HG02840 (cell line): ENCODE data around the gene NPIPB6.
"Not testable (repeated sequence)": the region's sequence is repeated elsewhere in the genome, so short reads cannot be mapped to it uniquely, and the experiment has no call there.

Experiments
- ATAC-seq: cut with Tn5 transposase; IDR thresholded peaks from one replicate; pipeline ENCODE4 v1.9.1; 2021; ENCODE audit warnings: mild to moderate bottlenecking, moderate library complexity, moderate number of reproducible peaks; ENCODE audit not compliant: unreplicated experiment, low FRiP score

NPIPB6 gene

DNA sequence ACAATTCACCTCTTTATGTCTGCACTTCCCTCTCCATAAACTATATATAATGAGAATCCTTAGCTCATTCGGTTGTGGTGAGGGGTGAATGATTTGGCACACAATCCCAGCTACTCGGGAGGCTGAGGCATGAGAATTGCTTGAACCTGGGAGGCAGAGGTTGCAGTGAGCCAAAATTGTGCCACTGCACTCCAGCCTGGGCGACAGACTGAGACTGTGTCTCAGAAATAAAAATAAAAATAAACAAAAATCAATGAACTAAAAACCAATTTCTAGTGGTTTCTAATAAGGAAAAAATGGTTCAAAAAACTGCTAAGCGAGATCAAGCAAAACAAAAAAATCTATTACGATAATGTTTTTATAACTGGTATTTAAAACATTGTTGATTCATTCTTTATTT, at the start of gene NPIPB6:
Gene NPIPB6, minus strand, starts transcription at position 101 of the 400 bp plus-strand sequence. CDS start 686 bp downstream, outside the sequence.
- not testable (repeated sequence) for ATAC-seq

DNA sequence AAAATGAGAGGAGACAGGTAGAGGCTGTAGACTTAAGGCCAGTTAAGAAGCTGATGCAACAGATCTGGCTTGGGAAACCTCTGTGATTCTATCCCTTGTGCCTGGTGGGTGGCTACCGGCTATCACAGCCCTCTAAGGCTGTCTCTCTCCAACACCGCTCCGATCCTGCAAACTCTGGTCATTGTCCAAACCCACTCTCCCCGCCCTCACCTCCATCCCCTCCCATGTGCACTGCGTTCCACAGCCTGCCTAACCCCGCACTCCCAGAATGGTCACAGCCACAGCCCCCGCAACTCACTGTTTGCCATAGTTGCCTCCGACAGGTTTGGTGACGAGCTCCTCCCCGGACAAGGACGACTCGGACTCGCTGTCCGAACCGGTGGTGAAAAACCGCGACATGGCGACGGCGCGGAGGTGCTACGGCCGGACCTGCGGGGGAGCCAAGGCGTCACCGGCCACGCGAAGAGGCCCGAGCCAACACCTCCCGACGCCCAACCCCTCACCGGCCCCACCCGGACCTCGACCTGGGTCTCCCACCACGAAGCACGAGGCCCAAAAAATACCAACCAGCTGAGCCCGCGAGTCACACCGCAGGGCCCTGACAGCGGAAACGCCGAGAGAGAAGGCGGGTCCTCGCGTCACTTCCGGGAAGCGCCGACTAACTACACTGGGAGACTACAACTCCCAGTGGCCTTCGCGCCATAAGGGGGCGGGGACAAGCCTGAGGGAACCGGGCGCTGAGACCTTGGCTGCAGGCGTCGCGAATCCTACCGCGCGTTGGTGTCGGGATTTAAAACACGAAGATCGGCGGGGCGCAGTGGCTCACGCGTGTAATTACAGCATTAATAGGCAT, 40.1 kb upstream of the NPIPB6 start, which contains the start of gene EIF3CL:
Gene EIF3CL, minus strand, starts transcription at position 622 of the 853 bp plus-strand sequence. Its CDS starts 223 bp downstream, at position 399.
- ATAC-seq: peak; percentile 92

GRCh38 chr16:28392054-28392453, 28.7 kb upstream of the NPIPB6 start:
- not testable (repeated sequence) for ATAC-seq

DNA sequence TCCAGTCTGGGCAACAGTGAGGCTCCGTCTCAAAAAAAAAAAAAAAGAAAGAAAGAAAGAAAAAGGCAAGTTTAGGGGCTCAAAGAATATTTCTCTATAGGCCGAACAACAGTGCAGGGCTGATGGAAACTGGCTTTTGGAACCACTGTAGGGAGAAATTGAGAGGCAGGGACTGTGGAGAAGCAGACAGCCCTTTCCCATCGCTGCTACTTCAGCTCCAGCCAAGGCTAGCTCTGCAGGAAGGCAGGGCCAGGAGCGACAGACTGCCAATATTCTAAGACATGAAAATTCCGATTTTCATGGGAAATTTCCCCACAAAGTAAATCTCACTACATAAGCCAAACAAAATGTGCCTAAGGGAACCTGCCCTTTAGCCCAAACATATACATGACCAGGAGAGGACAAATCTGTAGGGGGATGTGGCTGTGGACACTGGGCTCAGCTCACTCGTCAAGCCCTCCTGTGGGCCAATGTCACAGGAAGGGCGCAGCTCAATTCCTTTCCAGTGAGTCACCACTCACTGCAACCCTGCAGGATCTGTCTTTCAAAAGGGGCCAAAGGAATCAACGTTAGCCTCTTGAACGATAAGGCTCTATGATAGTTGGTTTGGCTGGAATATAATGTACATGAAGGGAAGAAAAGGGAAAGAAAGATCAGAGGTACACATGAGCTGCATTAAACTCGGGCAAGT, 19.0 kb upstream of the NPIPB6 start:
- ATAC-seq: not testable (repeated sequence)

DNA sequence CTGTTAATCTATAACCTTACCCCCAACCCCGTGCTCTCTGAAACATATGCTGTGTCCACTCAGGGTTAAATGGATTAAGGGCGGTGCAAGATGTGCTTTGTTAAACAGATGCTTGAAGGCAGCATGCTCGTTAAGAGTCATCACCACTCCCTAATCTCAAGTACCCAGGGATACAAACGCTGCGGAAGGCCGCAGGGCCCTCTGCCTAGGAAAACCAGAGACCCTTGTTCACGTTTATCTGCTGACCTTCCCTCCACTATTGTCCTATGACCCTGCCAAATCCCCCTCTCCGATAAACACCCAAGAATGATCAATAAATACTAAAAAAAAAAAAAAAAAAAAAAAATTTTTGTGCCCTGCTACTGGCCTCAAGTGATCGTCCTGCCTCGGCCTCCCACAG, 14.5 kb upstream of the NPIPB6 start:
- not testable (repeated sequence) for ATAC-seq

DNA sequence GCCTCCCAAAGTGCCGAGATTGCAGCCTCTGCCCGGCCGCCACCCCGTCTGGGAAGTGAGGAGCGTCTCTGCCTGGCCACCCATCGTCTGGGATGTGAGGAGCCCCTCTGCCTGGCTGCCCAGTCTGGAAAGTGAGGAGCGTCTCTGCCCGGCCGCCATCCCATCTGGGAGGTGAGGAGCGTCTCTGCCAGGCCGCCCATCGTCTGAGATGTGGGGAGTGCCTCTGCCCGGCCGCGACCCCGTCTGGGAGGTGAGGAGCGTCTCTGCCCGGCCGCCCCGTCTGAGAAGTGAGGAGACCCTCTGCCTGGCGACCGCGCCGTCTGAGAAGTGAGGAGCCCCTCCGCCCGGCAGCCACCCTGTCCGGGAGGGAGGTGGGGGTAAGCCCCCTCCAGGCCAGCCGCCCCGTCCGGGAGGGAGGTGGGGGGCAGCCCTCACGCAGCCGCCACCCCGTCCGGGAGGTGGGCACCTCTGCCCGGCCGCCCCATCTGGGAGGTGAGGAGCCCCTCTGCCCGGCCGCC, 13.9 kb upstream of the NPIPB6 start:
- ATAC-seq: not testable (repeated sequence)

DNA sequence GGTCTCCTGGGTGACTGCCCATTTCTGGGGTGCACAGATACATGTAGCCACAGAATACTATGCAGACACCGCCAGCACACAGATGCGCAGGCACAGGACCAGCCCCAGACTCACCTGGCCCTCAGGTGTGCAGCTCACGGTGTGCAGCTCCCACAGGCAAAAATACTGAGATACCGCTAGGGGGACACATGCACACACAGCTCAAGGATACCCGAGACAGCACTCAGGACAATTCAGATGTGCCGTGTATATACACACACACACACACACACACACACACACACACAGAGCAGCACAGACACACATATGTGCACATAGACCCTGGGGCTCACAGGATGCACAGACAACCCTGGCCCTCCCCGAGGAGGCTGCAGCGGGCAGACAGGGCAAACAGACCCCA, 11.8 kb upstream of the NPIPB6 start:
- not testable (repeated sequence) for ATAC-seq

- ATAC-seq: not testable (repeated sequence)
Observed at GRCh38 chr16:28374281-28374680, 11.0 kb upstream of the NPIPB6 start.

DNA sequence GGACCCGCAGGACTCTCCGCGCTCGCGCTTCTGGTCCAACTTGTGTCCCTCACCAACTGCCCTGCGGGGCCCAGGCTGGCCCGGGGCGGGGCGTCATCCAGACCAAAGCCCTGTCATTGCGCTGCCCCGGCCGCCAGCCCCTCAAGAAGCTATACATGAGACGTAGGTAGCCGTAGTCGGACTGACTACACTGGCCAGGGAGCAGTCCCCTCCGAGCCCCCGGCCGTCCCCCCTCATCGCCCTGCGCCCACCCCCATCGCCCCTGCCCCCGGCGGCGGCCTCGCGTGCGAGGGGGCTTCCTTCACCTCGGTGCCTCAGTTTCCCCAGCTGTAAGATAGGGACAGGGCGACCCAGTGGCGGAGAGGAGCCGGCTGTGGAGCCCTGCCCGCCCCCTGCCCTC, 4.6 kb upstream of the NPIPB6 start:
- not testable (repeated sequence) for ATAC-seq

DNA sequence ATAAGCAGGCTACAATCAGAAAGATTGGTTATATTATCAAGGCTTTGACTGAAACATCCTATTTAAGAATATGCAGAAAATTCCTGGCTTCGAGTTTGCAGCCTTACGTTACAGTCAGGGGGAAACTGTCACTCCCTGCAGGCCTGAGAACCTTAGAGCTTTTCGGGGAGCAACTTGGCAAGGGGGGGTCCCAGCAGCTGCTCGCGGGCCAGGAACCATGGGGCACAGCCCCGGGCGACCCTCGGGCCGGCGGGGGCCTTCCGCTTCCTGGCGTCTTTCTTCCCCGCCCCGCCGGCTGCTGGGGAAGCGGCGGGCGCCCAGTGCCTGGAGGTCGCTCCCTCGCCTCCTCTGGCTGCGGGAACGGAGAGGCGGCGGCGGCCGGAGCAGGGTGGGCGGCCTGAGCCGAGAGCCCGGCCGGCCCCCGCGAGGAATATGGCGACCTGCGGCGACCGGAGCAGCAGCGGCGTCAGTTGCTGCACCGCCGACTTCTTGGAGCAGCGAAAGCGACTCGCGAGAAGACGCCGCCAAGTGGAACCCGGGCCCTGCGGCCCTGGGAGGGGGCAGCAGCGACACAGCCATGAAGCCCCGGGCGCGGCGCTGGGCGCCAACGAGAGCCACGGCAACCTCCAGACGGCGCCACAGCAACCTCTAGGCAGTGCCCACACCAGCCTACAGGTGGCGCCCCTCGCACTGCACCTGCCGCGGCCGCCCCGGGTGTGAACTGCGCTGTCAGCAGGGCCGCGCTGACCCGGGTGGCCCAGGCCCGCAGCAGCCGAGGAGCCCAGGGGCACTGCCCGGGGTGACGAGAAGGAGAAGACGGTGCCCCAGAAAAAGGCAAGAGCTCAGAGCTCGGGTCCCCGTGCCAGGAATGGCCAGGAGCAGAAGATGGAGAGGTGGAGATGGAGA, 1.2 kb upstream of the NPIPB6 start:
- peak; percentile 85 for ATAC-seq

GRCh38 chr16:28362600-28362999, 708 bp downstream of the NPIPB6 start:
- ATAC-seq: not testable (repeated sequence)

- ATAC-seq: not testable (repeated sequence)
Observed at GRCh38 chr16:28338230-28338629, 25.1 kb downstream of the NPIPB6 start.

DNA sequence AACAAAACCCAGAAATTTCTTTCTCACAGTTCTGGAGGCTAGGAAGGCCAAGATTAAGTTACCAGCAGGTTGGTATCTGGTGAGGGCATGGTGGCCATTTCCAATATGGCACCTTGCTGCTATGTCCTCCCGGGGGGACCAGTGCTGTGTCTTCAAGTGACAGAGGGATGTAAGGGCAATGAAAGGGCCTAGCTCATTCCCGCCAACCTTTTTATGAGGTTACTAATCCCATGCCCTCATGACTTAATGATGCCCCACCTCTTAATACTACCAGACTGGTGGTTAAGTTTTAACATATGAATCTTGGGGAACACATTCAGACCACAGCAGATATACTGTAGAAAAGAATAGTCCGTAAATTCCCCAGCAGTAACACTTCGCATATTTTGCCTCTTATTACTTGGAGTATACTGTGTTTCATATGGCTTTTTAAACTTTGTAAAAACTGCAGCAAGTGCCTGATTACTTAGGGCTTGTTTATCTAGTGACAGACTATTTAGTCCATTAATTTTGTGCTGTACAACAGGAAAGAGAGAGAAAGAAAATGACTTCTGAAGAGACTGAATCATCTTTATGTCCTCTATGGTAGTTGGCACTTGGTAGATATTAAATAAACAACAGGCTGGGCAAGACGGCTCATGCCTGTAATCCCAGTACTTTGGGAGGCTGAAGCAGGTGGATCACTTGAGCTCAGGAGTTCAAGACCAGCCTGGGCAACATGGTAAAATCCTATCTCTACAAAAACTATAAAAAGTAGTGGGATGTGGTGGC, 26.2 kb downstream of the NPIPB6 start:
- not testable (repeated sequence) for ATAC-seq

GRCh38 chr16:28335678-28336077, 27.6 kb downstream of the NPIPB6 start:
- not testable (repeated sequence) for ATAC-seq

DNA sequence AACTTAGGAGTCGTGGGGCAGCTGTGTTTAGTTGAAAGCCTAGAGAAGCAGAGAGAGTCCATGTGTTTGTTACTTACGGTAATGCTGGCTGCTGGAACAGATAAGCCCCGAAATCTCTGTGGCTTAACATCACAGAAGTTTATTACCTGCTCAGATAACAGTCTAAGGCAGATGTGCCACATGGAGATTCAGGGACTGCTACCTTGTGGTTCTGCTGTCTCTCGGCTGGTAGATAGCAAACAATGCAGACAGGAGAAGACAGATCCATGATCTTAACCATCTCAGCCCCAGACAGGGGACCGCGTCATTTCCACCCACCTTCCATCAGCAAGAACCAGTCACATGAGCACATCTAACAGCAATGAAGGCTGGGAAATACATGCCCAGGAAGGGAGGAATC, 30.7 kb downstream of the NPIPB6 start:
- ATAC-seq: not testable (repeated sequence)

DNA sequence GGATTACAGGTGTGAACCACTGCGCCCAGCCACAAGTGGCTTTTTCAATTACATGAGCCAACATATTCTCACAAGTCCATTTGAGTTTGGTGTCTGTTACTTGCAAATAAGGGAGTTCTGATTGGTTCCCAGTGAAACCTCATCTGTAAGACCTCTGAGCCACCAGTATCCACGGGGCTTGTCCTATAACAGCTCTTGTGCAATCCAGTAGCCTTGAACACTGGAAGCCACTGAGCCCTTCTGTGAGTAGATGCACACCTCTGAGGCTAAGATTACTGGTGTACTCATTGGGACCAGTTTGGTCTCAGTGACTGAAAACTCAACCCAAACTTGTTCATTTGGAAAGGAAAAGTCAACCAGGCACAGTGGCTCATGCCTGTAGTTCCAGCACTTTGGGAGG, 32.3 kb downstream of the NPIPB6 start:
- not testable (repeated sequence) for ATAC-seq

DNA sequence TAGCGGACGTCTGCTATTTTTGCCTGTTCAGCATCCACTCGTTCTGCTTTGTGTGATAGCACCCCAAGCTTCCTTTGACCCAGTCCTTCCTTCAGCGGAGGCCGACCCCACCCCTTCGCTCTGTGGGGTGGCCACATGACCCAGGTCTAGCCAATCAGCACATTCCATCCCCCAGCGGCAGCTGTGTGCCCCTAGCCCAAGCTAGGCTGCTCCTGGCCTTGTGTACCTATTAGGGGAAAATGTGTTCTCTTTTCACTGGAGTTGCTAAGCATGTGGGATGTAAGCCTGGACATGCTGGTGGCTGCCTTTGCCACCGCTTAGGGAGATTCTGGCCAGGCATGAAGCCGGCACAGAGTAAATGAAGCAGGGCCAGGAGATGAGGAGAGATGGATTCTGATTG, 33.1 kb downstream of the NPIPB6 start:
- not testable (repeated sequence) for ATAC-seq

- ATAC-seq: no peak
Observed at GRCh38 chr16:28326881-28327610, 36.3 kb downstream of the NPIPB6 start.

- ATAC-seq: no peak
Observed at GRCh38 chr16:28324887-28325279, 38.4 kb downstream of the NPIPB6 start.
